Activated CD4-positive, CD25-positive, alpha-beta regulatory T cell treated with anti-CD3 and anti-CD28 coated beads, Interleukin-2, amount 50 U/mL, for 24 hours (primary cell): Measurements from ENCODE around the gene UCP2.

ENCODE experiments used
- ATAC-seq, 2 donors: fragments of 150-1000 bp; cut with Tn5 transposase; one replicate each; pipeline ENCODE4 v1.10.0; 2021; ENCODE audit warnings: mild to moderate bottlenecking in 1 of 2, moderate library complexity in 1 of 2

The UCP2 gene

DNA sequence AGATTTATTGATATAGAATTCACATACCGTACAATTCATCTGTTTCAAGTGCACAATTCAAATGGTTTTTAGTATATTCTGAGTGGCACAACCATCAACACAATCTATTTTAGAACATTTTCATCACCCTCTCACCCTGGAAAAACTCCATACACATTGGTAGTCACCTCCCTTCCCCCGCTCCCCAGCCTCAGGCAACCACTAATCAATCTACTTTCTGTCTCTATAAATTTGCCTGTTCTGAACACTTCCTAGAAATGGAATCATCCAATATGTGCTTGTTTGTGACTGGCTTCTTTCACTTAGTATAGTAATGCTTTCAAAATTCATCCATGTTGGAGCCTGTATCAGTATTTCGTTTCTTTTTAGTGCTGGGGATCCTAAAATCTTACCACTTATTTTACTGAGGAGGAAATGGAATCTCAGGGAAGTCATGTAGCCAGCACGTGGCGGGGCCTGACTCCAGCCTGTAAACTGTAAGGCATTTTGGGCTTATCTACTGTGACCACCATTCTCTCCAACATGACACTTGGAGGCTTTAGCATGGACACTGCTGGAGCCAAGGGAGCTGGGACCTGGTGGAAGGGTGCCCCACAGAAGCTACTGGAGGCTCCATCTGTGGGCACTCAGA lies 27.1 kb upstream of the UCP2 start:
- no peak for ATAC-seq

DNA sequence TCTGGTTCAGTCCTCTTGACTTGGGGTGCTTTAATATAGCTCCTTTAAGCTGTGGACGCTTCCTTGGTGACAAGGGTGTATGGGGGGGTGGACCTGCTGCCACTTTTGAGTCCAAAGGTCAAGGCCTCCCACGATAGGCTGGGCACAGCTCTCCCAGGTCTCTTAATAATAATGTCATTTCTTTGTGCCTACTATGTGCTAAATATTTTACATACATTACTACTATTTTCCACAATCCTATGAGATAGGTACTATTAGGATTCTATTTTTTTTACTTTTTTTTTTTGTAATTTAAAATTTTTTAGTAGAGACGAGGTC lies 26.5 kb upstream of the UCP2 start:
- no peak for ATAC-seq

DNA sequence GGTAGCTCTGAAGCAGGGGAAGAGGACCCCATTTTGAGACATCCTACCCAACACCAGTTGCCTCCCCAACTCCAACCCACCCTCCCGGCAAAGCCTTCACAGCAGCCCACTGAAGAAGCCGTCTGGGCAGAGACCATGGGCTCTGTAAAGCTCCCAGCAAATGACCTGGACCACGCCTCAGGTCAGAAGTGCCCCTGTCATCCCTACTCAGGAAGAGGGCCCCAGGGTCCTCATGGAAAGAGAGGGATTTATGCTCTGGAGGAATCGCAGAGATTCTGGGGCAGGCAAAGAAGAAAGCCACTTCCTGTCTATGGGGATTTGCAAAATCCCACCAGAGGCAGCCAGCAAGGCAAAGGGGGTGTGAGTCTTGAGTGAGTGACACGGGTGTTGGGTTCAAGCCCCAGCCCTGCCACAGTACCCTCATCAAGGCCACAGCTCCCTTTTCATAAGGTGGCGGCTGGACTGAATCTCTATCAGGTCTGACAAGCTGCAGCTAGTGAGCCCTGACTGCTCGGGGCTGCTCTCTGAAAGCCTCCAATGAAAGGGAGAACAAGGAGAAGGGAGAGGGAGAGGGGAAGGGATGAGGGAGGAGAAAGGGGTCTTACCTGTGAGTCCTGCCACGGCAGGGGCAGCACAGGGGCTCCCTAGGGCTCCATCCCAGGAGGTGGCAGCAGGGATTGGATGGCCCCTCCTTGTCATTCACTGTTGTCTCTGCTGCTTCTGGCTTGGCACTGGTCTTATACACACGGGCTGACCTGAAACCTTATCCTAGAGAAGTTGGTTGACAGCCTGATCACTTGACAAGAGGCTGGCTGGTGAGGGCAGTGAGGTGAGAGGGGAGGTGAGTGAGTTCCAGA lies 26.0 kb upstream of the UCP2 start, which contains the start of gene UCP3:
UCP3 (minus strand) TSS at position 713 of the 857 bp plus-strand sequence. CDS start 2,043 bp downstream, outside the sequence.
- no peak for ATAC-seq

DNA sequence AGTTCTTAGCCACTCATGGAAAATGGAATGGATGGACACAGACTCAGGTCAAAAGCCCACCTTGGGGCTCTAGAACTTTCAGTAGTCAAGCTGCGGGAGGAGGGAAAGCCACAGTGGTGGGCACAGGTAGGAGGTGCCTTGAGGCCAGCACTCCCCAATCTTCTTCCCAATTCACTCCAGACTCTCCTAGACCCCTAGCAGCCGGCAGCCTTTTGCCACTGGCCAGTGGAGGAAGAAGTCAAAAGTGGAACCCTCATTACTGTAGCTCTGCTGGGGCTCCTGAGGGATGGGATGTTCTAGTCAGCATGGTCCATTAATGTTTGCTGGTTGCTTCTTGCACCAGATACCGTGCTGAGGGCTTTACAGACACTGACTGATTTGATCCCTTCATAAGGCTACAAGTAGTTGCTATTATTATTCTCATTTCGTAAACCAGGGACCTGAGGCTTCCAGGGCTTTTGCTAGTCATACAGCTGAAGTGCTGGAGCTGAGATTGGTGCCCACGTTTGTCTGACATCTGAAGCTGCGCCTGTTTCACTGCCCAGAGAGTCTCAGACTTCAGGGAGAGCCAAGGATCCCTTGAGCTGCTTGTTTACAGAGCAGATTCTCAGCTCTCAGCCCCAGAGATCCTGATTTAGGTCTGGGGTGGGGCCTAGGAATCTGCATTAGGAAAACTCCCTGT lies 25.2 kb upstream of the UCP2 start:
- ATAC-seq: no peak

DNA sequence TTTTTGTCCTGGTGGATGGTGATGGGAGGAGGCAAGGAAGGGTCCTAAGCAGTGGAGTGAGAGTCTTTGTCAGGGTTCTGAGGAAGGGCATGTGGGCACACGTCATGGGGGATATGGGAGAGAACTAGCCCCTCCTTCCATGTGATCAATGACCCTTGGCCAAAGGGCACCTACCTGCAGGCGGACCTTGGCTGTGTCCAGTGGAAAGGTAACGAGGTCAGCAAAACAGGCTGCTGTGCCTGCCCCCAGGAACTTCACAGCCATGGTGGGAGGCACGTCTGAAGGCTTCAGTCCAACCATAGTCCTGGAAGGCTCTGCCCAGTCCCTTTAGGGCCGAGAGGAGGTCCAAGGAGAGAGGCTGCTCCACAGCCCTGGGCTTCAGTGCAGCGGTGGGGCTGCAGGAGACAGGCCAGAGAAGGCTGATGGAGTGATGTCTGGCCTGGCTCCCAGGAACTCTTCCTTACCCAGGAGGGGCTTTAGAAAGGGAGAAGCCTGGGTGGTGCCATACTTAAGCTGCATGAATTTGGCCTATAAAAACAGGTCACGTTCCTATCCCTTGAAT lies 24.2 kb upstream of the UCP2 start:
- ATAC-seq: no peak

DNA sequence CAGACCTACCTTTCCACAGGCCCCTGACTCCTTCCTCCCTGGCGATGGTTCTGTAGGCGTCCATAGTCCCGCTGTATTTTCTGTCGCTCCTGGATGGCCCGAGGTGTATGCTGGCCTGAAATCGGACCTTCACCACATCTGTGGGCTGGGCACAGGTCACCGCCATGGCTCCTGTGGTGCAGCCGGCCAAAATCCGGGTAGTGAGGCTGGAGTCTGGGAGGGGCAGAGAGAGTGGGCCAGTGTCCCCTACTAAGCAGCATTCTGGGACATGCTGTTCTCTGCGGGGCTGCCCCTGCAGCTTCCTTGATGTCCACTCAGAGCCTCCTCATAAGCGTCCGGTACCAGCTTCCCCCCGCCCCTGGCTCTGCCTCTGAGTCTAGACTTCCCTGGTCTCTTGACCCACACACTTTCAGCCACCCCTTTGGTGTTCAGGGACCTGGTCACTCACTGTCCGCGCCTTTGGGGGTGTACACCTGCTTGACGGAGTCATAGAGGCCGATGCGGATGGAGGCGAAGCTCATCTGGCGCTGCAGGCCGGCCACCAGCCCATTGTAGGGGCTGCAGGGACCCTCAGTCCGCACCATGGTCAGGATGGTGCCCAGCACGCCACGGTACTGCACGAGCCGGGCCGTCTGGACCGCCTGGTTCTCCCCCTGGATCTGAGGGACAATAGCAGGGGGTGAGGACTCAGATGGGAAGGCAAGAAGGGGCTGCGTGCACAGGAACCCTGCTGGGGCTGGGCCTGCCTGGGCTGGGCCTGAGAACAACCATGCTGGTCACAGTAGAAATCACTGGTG lies 23.3 kb upstream of the UCP2 start:
- no peak for ATAC-seq

DNA sequence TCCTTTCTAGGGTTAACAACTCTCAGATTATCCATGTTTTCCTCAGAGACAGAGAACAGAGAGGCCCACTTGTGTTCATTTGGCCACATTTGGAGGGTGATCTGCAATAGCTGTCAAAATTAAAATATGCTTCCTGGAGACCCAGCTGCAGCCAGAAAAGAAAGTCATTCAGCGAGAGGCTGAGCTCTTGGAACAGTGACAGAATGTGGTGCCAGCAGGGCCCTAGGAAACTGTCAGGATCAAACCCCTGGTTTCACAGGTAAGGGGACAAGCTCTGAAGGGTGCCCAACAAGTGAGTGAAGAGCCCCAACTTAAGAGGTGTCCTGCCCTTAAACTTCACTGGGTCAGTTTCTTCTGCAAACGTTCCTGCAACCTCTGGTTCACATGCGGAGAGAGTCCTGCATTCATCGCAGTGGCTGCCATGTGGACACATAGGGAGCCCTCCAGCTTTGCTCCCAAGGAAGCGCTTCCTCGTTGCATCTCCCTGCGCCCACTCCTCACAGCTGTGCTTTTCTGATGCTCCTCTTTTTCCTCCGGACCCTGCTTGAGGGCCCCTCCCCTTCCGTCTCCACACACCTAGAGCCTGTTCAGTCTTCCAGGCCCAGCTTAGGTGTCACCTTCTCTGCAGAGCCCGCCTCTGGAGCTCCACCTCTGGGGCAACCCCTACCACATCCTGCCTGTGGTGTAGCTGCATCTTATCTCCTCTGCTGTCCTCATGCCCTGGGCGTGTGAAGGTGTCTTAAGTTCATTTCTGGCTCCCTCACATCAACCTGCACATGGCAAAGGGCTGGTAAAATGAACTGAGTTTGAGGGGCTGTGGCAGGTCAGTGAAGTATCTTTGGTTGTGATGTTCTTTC lies 22.3 kb upstream of the UCP2 start:
- peak; percentile 99 to 100 for ATAC-seq

DNA sequence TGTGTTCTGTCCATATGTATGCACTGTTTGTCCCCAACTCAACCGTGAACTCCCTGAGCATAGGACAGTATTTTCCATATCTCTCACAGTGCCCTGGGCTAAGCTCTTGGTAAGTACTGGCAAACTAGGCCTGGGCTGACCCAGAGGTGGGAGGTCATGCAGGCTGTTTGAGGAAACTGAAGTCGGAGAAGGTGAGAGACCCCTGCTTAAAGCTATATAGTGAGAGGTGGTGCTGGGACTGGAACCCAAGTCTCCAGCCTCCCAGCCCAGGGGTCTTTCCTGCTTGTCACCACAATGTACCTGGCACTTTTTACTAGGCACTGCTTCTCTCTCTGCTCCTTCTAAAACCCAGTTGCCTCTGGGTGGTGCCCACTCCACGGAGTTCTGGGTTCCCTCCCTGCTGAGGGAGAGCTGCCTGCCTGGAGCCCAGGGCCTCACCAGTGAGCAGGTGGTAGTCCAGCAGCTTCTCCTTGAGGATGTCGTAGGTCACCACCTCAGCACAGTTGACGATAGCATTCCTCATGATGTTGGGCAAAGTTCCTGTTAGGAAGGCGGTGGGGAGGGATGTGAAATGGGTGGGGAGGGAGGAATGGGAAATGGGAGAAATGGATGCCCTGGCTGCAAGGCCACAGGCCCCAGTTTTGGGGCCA lies 21.5 kb upstream of the UCP2 start:
- no peak for ATAC-seq

DNA sequence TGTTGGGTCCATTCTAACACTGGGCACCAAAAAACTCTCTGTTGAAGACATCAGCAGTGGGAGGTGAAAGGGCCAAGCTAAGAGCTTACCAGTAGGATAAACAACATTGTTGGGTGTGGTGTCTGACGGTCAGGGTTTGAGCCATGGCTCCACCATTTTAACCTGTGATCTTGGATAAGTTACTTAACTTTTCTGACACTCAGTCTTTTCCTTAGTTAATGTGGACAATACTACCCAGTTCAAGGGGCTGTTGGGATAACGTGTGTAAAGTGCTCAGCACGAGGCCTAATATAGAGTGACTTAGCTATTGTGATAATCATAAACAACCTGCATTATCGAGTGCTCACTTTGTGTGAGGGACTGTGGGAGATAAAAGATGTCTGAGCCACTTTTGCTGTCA lies 20.2 kb upstream of the UCP2 start:
- ATAC-seq: no peak

DNA sequence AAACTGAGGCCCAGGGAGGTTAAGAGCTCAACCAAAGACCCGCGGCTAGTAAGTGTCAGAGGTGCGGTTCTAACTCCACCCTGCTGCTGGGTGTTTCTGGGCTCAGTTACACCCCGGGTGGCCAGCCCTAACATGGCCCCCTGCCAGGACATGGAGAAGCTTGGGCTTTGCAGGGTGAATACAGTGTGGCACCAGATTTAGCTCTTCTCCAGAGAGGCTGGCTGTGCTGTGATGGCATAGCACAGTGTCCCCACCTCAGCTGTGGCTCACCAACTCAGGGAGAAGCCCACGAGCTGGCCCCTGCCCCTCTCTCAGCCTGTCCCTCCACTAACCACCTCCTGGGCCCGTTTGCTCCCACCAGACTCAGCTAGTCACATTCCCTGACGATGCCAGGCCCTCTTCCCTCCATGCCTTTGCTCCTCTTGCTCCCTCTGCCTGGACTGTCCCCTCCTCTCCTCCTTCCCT lies 19.2 kb upstream of the UCP2 start:
- no peak for ATAC-seq

DNA sequence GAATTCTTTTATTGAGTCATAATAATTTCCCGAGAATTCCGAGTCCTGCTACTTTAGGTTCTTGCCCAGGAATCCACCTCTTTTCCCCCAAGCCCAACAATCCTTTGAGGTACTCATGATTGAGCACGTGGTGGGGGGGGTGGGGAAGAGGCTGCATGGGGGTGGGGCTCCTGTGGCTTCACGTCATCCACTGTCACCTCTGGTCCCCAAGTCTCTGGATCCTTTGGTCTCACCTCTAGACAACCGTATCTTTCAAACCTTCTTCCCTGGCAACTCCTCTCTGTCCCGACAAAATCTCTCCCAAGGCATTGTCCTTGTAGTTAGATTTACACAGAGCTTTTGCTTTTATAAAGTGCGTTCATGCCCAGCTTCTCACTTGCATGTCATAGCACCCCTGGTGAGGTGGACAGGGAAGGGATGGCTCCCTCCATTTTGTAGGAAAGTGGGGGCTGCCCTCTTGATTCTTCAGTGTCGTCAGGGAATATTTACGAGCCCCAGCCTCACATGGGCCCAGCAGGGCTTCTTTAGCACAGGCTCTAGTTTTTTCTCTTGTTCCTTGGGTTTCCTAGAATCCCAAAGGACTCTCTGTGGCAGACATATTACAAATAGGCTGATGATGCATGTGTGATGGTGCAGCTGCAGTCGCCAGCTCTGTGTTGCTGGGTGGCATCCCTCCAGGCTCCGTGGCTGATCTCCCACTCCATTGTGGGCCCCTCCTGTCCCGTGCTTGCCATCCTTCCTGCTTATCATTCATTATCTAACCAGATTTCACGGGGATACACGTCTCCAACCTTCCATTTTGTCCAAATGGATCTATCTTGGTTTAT lies 17.9 kb upstream of the UCP2 start:
- no peak for ATAC-seq

DNA sequence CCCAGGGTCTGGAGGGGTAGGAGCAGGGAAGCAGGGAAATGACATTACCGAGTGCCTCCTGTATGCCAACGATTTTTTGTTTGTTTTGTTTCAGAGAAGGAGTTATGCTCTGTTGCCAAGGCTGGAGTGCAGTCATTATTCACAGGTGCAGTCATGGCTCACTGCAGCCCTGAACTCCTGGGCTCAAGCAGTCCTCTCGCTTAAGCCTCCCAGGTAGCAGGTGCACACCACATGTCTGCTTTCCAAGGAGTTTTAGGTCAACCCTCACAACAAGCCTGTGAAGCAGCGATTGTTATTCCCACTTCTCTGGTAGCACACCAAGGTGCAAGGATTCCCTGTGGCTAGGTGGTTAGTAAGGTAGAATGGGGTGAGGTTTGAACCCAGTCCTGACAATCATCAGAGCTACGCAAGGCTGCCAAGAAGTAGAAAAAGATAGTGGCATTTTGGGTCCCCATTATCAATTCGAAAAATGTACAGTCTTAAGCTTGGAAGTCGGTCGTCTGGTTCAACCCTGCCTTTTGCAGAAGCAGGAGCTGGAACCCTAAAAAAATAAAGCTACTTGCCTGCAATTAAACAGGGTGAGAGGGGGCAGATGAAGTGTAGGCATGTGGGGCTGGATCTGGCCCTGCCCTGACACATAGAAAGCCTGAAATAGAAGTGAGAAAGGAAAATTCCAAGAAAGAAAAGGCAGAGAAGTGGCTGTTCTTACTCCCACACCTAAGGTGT lies 17.1 kb upstream of the UCP2 start:
- no peak for ATAC-seq

DNA sequence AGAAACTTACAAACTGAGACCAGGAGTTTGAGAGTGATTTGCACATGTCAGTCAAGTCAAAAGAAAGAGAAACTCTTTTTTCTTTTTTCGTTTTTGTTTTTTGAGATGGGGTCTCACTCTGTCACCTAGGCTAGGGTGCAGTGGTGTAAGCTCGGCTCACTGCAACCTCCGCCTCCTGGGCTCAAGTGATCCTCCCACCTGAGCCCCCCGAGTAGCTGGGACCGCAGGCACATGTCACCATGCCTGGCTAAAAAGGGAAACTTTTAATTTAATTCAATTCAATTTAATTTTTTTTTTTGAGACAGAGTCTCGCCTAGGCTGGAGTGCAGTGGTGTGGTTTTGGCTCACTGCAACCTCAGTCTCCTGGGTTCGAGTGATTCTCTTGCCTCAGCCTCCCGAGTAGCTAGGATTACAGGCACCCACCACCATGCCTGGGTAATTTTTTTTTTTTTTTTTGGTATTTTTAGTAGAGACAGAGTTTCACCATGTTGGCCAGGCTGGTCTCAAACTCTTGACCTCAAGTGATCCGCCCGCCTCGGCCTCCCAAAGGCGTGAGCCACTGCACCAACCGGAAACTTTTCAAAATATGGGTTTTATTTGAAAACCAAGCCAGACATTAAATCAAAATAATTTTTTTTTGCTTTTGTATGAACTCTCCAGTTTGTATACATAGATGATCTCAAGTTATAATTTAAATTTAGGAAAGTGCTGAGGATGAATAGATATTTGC lies 16.4 kb upstream of the UCP2 start:
- no peak for ATAC-seq

DNA sequence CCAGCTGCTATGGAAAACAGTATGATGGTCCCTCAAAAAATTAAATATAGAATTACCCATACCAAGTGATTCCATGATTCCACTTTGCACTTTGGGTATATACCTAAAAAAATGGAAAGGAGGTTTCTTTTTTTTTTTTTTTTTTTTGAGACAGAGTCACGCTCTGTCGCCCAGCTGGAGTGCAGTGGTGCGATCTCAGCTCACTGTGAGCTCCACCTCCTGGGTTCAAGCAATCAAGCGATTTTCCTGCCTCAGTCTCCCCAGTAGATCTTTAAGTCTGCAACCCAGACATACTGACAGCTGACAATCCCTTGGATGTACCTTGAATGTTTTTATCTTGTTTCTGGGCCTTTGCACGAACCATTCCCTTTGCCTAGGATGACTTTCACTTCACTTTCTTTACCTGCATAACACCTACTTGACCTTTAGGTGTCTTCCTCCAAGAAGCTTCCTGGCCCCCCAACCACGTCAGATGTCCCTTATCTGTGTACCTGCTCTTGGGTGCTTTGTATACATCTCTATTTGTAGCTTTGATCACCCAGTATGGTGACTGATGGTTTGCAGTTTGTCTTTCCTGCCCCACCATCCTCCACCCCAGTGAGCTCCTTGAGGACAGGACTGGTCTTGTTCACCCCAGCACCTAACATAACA lies 14.6 kb upstream of the UCP2 start:
- no peak for ATAC-seq

DNA sequence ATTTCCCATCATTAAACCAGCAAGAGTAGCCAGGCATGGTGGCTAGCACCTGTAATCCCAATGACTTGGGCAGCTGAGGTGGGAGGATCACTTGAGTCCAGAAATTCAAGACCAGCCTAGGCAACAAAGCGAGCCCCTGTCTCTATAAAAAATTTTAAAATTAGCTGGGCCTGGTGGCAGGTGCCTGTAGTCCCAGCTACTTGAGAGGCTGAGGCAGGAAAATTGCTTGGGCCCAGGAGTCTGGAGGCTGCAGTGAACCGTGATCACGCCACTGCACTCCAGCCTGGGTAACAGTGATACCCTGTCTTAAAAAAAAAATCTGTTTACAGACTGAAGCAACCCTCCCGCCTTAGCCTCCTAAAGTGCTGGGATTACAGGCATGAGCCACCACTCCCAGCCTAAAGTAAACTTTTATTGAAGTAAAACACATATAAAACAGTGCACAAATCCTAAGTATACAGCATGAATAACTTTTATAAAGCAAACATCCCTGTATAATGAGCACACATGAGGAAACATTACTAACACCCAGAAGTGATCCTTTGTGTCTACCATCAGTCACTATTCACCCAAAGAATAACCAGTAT lies 13.6 kb upstream of the UCP2 start:
- ATAC-seq: no peak

DNA sequence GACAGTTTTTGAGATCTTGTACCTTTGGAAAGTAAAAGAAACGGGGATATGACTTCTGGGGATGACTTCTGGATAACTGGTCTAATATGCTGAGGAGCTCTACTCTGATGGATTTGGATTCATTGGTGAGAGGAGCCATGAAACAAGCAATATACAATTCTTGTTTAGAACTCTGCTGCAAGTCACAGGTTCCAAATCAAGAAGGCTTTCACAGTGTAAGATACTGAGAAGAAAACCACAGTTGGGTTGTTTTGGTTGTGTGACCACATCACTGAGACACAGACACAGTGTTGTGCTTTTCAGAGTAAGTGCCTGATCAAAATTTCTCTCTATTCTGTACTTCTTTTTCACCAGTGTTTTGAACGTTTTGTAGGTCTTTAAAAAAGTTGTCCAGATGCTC lies 13.1 kb upstream of the UCP2 start:
- peak; percentile 81 to 82 for ATAC-seq

DNA sequence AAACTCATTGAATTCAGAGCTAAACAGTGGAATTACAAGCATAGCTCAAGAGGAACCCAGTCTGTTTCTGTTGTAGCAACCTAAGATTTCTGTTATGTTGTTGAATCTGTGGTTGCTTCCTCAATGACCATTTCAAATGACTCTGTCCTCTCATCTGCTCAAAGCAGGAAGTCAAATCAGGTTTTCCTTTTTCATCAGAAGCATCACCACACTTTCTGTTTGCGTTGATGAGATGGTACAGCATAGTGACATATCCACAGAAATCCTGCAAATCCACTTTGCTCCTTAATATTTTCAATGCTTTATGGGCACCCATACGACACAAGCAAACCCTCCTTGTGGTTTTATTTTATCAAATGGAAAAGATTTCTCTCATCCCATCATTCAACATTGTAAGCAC lies 12.6 kb upstream of the UCP2 start:
- peak; percentile 79 to 82 for ATAC-seq
